Neural cell (in vitro differentiated cells): ENCODE results near the gene TMEM54. TPM values are rescaled to one million over a fixed set of nuclear protein-coding genes. Genes with fewer than 3 reads are reported as not detected.

Source experiments
- H2AFZ ChIP-seq: fragments of 200-600, 300-800 bp; sonication (generic), shearing (Covaris generic); 2 replicates; pipeline ENCODE4 v1.6.0; 2014; ENCODE audit warnings: low read depth, mild to moderate bottlenecking, antibody characterized with exemption, low read length, moderate library complexity
- H3F3A ChIP-seq: fragments of 200-600 bp; shearing (Covaris generic); 2 replicates; pipeline ENCODE4 v1.6.1; 2016; ENCODE audit warnings: mild to moderate bottlenecking, moderate library complexity, mixed read lengths, antibody characterized with exemption, low read length; ENCODE audit not compliant: insufficient read depth, poor library complexity, severe bottlenecking
- H3K27ac ChIP-seq: fragments of 200-600, 300-800 bp; sonication (generic), shearing (Covaris generic); 2 replicates; pipeline ENCODE4 v1.5.1; 2014; ENCODE audit warnings: mild to moderate bottlenecking, low read length, moderate library complexity
- H3K27me3 ChIP-seq: fragments of 300-800, 200-600 bp; sonication (generic), shearing (Covaris generic); 2 replicates; pipeline ENCODE4 v1.6.0; 2014; ENCODE audit warnings: mild to moderate bottlenecking, low read depth, low read length, moderate library complexity; ENCODE audit not compliant: insufficient read depth
- H3K36me3 ChIP-seq: fragments of 300-800, 200-600 bp; sonication (generic), shearing (Covaris generic); 2 replicates; pipeline ENCODE4 v1.5.1; 2014; ENCODE audit warnings: mild to moderate bottlenecking, antibody characterized with exemption, low read length, moderate library complexity; ENCODE audit not compliant: insufficient read depth
- H3K4me2 ChIP-seq: fragments of 300-800, 200-600 bp; sonication (generic), shearing (Covaris generic); 2 replicates; pipeline ENCODE4 v1.6.0; 2014; ENCODE audit warnings: mild to moderate bottlenecking, low read length
- H3K4me3 ChIP-seq: fragments of 300-800, 200-600 bp; sonication (generic), shearing (Covaris generic); 2 replicates; pipeline ENCODE4 v1.5.1; 2014; ENCODE audit warnings: mild to moderate bottlenecking, low read length, moderate library complexity
- H3K79me2 ChIP-seq: fragments of 200-600 bp; shearing (Covaris generic); replicated peaks from 2 replicates; pipeline ENCODE4 v1.6.0; 2014; ENCODE audit warnings: mild to moderate bottlenecking, low read length, moderate library complexity; ENCODE audit not compliant: insufficient read depth
- H3K9ac ChIP-seq: fragments of 300-800, 200-600 bp; sonication (generic), shearing (Covaris generic); 2 replicates; pipeline ENCODE4 v1.6.1; 2016; ENCODE audit warnings: mild to moderate bottlenecking, low read length, mixed read lengths
- H3K9me2 ChIP-seq: fragments of 200-600 bp; shearing (Covaris generic); 2 replicates; pipeline ENCODE4 v1.6.1; 2016; ENCODE audit warnings: mild to moderate bottlenecking, low read length, mixed read lengths; ENCODE audit not compliant: insufficient read depth
- H3K9me3 ChIP-seq: fragments of 200-600, 300-800 bp; sonication (generic), shearing (Covaris generic); 2 replicates; pipeline ENCODE4 v1.6.1; 2016; ENCODE audit warnings: mild to moderate bottlenecking, mixed run types, low read length, moderate library complexity, mixed read lengths
- H4K20me1 ChIP-seq: fragments of 200-600 bp; shearing (Covaris generic); 2 replicates; pipeline ENCODE4 v1.6.1; 2016; ENCODE audit warnings: mild to moderate bottlenecking, mixed run types; ENCODE audit not compliant: insufficient read depth
- CTCF ChIP-seq: fragments of 450-650 bp; IDR thresholded peaks from 2 replicates; pipeline ENCODE4 v1.5.1; 2014; ENCODE audit warnings: antibody characterized with exemption, mild to moderate bottlenecking, moderate library complexity; ENCODE audit not compliant: poor library complexity, severe bottlenecking
- EP300 ChIP-seq: fragments of 450-650 bp; conservative IDR thresholded peaks from 2 replicates; pipeline ENCODE4 v1.6.1; 2014; ENCODE audit warnings: antibody characterized with exemption, mild to moderate bottlenecking, moderate library complexity; ENCODE audit not compliant: poor library complexity, severe bottlenecking
- EZH2 ChIP-seq: fragments of 200-600, 300-800 bp; shearing (Covaris generic), sonication (generic); IDR thresholded peaks from 2 replicates; pipeline ENCODE4 v1.6.1; 2014; ENCODE audit warnings: antibody characterized with exemption, low read length, borderline replicate concordance, mild to moderate bottlenecking; ENCODE audit not compliant: insufficient read depth, poor library complexity, severe bottlenecking
- MXI1 ChIP-seq: fragments of 450-650 bp; conservative IDR thresholded peaks from 2 replicates; pipeline ENCODE4 v1.6.1; 2014; ENCODE audit warnings: antibody characterized with exemption, mild to moderate bottlenecking; ENCODE audit not compliant: poor library complexity, severe bottlenecking
- POLR2AphosphoS5 ChIP-seq: IDR thresholded peaks from 2 replicates; pipeline ENCODE4 v1.6.1; 2012
- RAD21 ChIP-seq: fragments of 450-650 bp; conservative IDR thresholded peaks from 2 replicates; pipeline ENCODE4 v1.6.1; 2014; ENCODE audit warnings: antibody characterized with exemption, mild to moderate bottlenecking, moderate library complexity
- REST ChIP-seq: IDR thresholded peaks from 2 replicates; pipeline ENCODE4 v1.6.1; 2012; ENCODE audit warnings: borderline replicate concordance
- SMC3 ChIP-seq: fragments of 450-650 bp; conservative IDR thresholded peaks from 2 replicates; pipeline ENCODE4 v1.6.1; 2014; ENCODE audit warnings: antibody characterized with exemption, mild to moderate bottlenecking, moderate library complexity; ENCODE audit not compliant: poor library complexity
- TAF1 ChIP-seq: IDR thresholded peaks from 2 replicates; pipeline ENCODE4 v1.6.1; 2012; ENCODE audit warnings: low read depth
- polyA plus RNA-seq: library from polyadenylated mRNA; depleted of rRNA; stranded (reverse); fragments of >200 nt; gene quantifications from 2 replicates; pipeline ENCODE4 v1.2.3, GENCODE V29; 2014

Gene TMEM54
- polyA plus RNA-seq, 1 donor from 2014 or later: not detected

DNA sequence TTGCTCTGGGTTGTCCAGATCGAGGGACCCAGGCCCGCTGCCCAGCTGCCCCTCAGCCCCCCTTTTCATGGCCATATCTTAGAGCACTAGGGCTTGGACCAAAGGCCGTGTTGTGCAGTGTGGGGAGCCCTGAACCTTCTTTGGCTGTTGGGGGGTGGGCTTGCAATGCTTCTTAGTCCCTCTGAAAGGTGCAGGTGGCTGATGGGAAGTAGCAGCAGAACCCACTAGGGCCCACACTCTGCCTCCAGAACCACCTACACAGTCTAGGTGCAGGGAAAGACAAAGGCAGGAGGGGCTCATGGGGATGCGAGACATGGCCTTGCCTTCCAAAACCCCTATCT is 17.2 kb downstream of the TMEM54 start:
- no peaks in the 10 kb centered on the region for H3K9me3 ChIP-seq
- H3F3A ChIP-seq: no peaks in the 10 kb centered on the region
- no peaks in the 10 kb centered on the region for H3K79me2 ChIP-seq
- H2AFZ ChIP-seq: no peak overlapping the region
- no peak overlapping the region for H3K27ac ChIP-seq
- H3K36me3 ChIP-seq: no peaks in the 10 kb centered on the region
- H3K9me2 ChIP-seq: no peaks in the 10 kb centered on the region
- no peak overlapping the region for H3K4me3 ChIP-seq
- TF ChIP-seq TAF1 (no peak), MXI1 (no peak), EP300 (no peak), SMC3 (no peak), REST (no peak), CTCF (no peak), POLR2AphosphoS5 (no peak), EZH2 (no peak), RAD21 (no peak)
- H4K20me1 ChIP-seq: no peaks in the 10 kb centered on the region
- H3K4me2 ChIP-seq: no peak overlapping the region
- H3K27me3 ChIP-seq: peaks cover 30% of the 10 kb centered on the region
- H3K9ac ChIP-seq: no peak overlapping the region

DNA sequence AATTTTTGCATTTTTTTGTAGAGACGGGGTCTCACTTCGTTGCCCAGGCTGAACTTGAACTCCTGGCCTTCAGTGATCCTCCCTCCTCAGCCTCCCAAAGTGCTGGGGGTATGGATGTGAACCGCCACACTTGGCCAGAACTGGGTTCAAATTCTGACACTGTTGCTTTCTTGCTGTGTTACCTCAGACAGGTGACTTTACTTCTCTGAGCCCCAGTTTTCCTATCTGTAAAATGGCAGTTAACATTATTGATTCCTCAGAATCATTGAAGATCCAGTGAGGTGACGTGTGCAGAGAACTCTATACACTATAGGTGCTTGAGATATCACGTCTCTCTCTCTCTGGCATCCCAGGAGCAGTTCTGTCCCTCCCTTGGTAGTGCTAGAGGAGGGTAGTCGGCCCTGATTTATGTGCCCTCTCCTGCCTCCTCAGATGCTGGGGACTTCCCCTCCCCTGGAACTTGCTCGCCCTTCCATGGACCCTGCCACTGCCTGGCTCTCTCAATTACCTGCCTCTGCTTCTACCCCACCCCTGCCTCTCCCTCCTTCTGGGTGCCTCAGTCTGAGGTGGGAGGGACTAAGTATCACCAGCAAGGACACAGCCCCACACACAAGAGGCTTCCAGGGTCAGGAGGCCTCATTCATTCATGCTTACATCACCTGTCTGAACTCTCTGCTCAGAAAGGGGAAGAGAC is 17.7 kb downstream of the TMEM54 start:
- Histone ChIP-seq H4K20me1 (no peaks in the 10 kb centered on the region), H2AFZ (no peak overlapping the region), H3K36me3 (no peaks in the 10 kb centered on the region), H3K9ac (no peak overlapping the region), H3K79me2 (no peaks in the 10 kb centered on the region), H3K27me3 (peaks cover 30% of the 10 kb centered on the region), H3K27ac (no peak overlapping the region), H3K4me3 (no peak overlapping the region), H3K9me2 (no peaks in the 10 kb centered on the region), H3K9me3 (no peaks in the 10 kb centered on the region), H3F3A (no peaks in the 10 kb centered on the region), H3K4me2 (no peak overlapping the region)
- no peak for TF ChIP-seq TAF1
- TF ChIP-seq CTCF: no peak
- no peak for TF ChIP-seq RAD21
- no peak for TF ChIP-seq POLR2AphosphoS5
- TF ChIP-seq SMC3: no peak
- TF ChIP-seq MXI1: no peak
- TF ChIP-seq EZH2: no peak
- TF ChIP-seq REST: no peak
- TF ChIP-seq EP300: no peak
